ENCODE data around the gene GPATCH8.
A peak's percentile ranks its signal among the peaks of the same experiment; 100 is the strongest.
"Not testable (repeated sequence)": the region's sequence is repeated elsewhere in the genome, so short reads cannot be mapped to it uniquely, and the experiment has no call there.

GPATCH8 gene

DNA sequence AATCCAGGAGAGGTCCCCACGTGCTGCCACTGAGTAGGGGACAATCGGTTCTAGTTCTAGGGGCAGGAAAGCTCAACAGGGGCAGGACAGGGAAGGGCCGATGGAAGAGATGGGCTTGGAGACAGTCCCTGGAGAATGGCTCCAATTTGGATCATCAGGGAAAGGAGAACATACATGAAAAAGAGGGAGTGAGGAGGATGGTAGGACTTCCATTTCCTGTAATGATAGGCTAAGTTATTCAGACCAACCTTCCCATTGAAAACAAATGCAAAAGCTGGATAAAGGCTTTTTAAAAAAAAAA lies 20.4 kb upstream of the GPATCH8 start:
- no peak for DNase-seq

DNA sequence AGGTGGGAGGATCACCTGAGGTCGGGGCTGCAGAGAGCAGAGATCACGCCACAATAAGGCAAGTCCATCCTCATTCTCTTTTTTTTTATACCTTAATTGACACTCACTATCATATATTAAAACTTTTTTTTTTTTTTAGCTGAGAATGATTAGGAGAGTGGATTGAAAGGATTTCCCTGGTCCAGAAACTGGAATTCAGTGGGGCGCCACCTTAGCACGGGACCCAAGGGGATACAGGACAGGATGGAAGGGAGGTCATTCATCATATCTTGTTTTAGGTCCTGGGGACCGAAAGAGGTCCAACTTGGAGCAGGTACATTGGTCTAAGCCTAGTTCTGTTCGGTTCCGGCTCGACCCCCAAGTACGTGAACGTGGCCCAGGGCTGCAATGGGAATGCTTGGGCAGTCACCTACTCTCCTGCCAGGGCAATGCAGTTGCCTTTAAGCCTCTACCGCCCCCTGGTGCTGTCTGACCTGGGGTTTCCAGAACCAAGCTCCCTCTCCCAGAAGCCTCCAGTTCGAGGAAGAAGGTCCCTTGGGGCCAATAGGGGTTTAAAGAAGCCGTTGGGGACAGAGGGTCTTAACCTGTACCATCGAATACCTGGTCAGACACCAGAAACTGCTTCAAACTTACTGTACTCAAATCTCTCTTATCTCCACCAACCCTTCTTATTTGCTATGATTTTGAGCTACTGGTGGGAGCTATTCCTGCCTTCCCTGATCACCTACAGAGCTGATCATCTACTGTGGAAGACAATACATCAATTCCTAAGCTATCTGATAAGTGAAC lies 19.9 kb upstream of the GPATCH8 start:
- peak; percentile 65 for DNase-seq

DNA sequence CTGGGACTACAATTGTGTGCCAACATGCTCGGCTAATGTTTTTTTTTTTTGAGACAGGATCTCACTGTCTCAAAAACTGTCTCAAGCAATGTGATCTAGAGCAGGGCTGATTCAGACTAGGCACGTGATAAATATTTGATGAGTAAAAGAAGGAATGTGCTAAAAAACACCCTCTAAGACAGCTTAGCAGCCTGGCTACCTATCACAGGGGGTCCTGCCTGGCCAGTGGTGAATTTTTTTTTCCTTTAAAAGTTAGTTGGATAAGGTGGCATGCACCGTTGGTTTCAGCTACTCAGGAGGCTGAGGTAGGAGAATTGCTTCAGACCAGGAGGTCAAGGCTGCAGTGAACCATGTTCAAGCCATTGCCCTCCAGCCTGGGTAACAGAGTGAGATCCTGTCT lies 14.8 kb upstream of the GPATCH8 start:
- no peak for DNase-seq

- DNase-seq = not testable (repeated sequence)
Measured at GRCh38 chr17:44511241-44512134, 8.3 kb upstream of the GPATCH8 start.

- DNase-seq = not testable (repeated sequence)
Measured at GRCh38 chr17:44506939-44507604, 3.9 kb upstream of the GPATCH8 start.

GRCh38 chr17:44502598-44503146 lies 534 bp downstream of the GPATCH8 start:
- DNase-seq = no peak

GRCh38 chr17:44501866-44502375 lies 1.3 kb downstream of the GPATCH8 start:
- no peak for DNase-seq

- no peak for DNase-seq
Measured at GRCh38 chr17:44499722-44500121, 3.5 kb downstream of the GPATCH8 start.

- DNase-seq = no peak
Measured at GRCh38 chr17:44496815-44497214, 6.4 kb downstream of the GPATCH8 start.

- DNase-seq = no peak
Measured at GRCh38 chr17:44493339-44493738, 9.9 kb downstream of the GPATCH8 start.

GRCh38 chr17:44492706-44493272 lies 10.4 kb downstream of the GPATCH8 start:
- no peak for DNase-seq

GRCh38 chr17:44489581-44489980 lies 13.6 kb downstream of the GPATCH8 start:
- DNase-seq = no peak

GRCh38 chr17:44487170-44487569 lies 16.0 kb downstream of the GPATCH8 start:
- DNase-seq = no peak

- DNase-seq = no peak
Measured at GRCh38 chr17:44473367-44473766, 29.8 kb downstream of the GPATCH8 start.

GRCh38 chr17:44469676-44470075 lies 33.5 kb downstream of the GPATCH8 start:
- DNase-seq = no peak

GRCh38 chr17:44467108-44467507 lies 36.1 kb downstream of the GPATCH8 start:
- DNase-seq = no peak

- DNase-seq = no peak
Measured at GRCh38 chr17:44466339-44466738, 36.9 kb downstream of the GPATCH8 start.

GRCh38 chr17:44465897-44466296 lies 37.3 kb downstream of the GPATCH8 start:
- no peak for DNase-seq

DNA sequence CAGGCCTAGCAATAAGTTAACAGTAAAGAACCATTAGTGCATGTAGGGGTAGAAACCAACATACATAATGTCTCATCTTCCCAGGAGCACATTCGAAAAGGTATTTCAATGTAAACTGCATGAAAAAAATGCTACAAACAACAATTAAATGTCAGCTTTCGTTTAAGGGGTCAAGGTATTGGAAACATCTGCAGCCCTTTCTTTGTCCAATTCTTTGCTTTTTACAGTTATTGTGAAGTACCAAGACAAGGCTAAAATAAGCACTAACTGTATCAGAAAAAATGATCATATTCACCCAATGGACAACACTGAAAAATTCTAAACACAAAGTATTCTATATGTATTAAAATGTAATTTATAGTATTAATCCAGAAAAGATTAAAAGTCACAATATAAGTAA lies 37.9 kb downstream of the GPATCH8 start:
- no peak for DNase-seq

DNA sequence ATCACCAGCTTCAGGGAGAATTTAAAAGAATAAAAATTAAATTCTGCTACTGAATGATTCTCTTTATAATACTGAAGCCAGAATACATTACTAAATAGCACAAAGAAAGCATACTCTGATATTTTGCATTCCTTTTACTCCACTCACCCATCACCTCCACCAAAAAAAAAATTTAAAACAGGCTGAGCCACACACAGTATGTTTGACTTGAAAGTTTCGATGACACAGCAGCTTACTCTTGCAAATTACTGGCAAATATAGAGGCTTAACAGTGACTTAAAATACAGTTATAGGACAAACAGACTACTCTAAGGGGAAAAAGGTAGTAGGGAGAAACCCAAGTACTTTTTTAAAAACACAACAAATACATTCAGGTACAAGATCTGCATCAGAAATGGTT lies 39.2 kb downstream of the GPATCH8 start:
- DNase-seq = no peak

- no peak for DNase-seq
Measured at GRCh38 chr17:44451832-44452231, 51.4 kb downstream of the GPATCH8 start.

GRCh38 chr17:44451016-44451627 lies 52.1 kb downstream of the GPATCH8 start:
- no peak for DNase-seq
